Adrenal gland (tissue), 12 donors: Measurements from ENCODE around the gene C11orf87. TPM values are rescaled to one million over a fixed set of nuclear protein-coding genes. Genes with fewer than 3 reads are reported as not detected.

ENCODE experiments used
- DNase-seq, 7 donors: peaks; one replicate each; pipeline ENCODE4 v3.0.0-alpha.2; 2019 to 2020
- H3K27ac ChIP-seq, 5 donors: fragments of 200-600 bp; sonication (generic) in 4 of 5; 1 replicate in 3 of 5; 2 replicates in 2 of 5; pipeline versions ENCODE4 v1.5.1 to v1.8.0; 2016 to 2020; ENCODE audit warnings: mild to moderate bottlenecking in 1 of 5
- H3K27me3 ChIP-seq: fragments of 200-600 bp; 2 replicates; pipeline ENCODE4 v1.8.0; 2021
- H3K36me3 ChIP-seq, 2 donors: fragments of 200-600 bp; replicated peaks in 1 of 2; 1 replicate in 1 of 2; 2 replicates in 1 of 2; pipeline versions ENCODE4 v1.5.1 to v1.8.0; 2018 to 2022
- H3K4me1 ChIP-seq, 2 donors: fragments of 200-600 bp; replicated peaks in 1 of 2; 1 replicate in 1 of 2; 2 replicates in 1 of 2; pipeline versions ENCODE4 v1.5.1 to v1.8.0; 2018 to 2021
- H3K4me3 ChIP-seq, 4 donors: fragments of 200-600 bp; sonication (generic) in 3 of 4; one replicate each; pipeline ENCODE4 v1.5.1; 2016 to 2018
- H3K9me3 ChIP-seq, 3 donors: fragments of 200-600 bp; sonication (generic) in 1 of 3; replicated peaks in 1 of 3; 1 replicate in 2 of 3; 2 replicates in 1 of 3; pipeline versions ENCODE4 v1.5.1 to v1.8.0; 2016 to 2021
- CTCF ChIP-seq, 6 experiments: fragments of 450-650 bp in 4 of 6; fragments of 200-600 bp in 2 of 6; sonication (generic) in 1 of 6; IDR thresholded peaks; 1 replicate in 5 of 6; 2 replicates in 1 of 6; pipeline versions ENCODE4 v1.5.1 to v1.8.0; 2016 to 2021; ENCODE audit warnings: antibody characterized with exemption in 6 of 6, mild to moderate bottlenecking in 2 of 6, moderate library complexity in 1 of 6
- POLR2A ChIP-seq, 2 donors: fragments of 450-650 bp; IDR thresholded peaks; one replicate each; pipeline ENCODE4 v1.6.1; 2017; ENCODE audit warnings: antibody characterized with exemption in 2 of 2, mild to moderate bottlenecking in 2 of 2, moderate library complexity in 1 of 2
- WGBS, 4 donors: extraction: QIAGEN DNeasy Blood & Tissue Kit in 2 of 4; methylation state at CpG; one replicate each; pipeline versions ENCODE4 v1.1.5 to v1.1.7; 2013 to 2017; 5-methylcytosine and 5-hydroxymethylcytosine counted together
- intact Hi-C, 2 donors: fragments of 100-400 bp; cut with DNase I; formaldehyde crosslinking; loops; one replicate each; pipeline versions ENCODE4 v1.14.1 to v1.15.0; 2022 to 2023
- polyA plus RNA-seq, 3 donors: library from polyadenylated mRNA; stranded (reverse); fragments of 200-250 nt in 2 of 3; fragments of 350-450 nt in 1 of 3; fragmentation: Illumina TruSeq in 1 of 3; extraction: RNeasy Lipid Tissue Mini Kit (QIAGEN cat#74804) in 1 of 3; gene quantifications; one replicate each; pipeline ENCODE4 v1.2.3, GENCODE V29; 2013 to 2014
- total RNA-seq, 9 donors: library from RNA; depleted of rRNA in 4 of 9; stranded (reverse); fragments of >200 nt in 4 of 9; fragments of 120-200 nt in 1 of 9; fragmentation: NEBNext Ultra II Directional in 1 of 9; extraction: Animal tissue kit (Norgen Biotek cat#: 25700) in 1 of 9; gene quantifications; one replicate each; pipeline versions ENCODE4 v1.1.0 to v1.2.4, GENCODE V29; 2013 to 2023
- donor health status: healthy with polysubstance abuse.
- donor health status: Bipolar disorder and iron deficiency.
- donor health status: DM: yes; HTN: yes; CAD: no.
- donor health status: DM: no; HTN: no; CAD: no.
- donor health status: DM: no; HTN: no; CAD: no.
- donor health status: DM: yes; HTN: yes; CAD: no.

C11orf87 gene
- total and polyA plus RNA-seq, 12 donors: 0.07 to 0.37 (median 0.16) TPM; not detected in 3

DNA sequence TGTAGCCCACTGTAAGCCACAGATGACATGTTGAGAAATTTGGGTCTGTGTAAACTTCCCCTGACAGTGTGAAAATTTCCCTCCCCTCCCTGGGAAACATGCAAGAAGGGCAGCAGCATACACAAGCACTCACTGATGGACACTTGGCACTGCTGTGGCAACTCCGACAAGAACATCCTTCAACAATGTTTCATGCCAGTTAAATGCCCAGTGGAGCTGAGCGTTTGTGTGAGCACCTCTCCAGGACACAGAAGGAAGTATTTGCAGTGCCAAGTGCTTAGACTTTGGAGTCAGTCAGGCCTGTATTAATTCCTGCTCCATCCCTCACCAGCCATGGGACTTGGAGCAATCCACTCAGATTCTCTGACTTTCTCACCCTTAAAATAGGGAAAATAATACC is 17.7 kb downstream of the C11orf87 start:
- Histone ChIP-seq H3K27me3 (no peaks in the 10 kb centered on the region), H3K4me3 (no peak overlapping the region), H3K36me3 (no peaks in the 10 kb centered on the region), H3K27ac (no peak overlapping the region), H3K4me1 (no peaks in the 10 kb centered on the region), H3K9me3 (no peaks in the 10 kb centered on the region)
- no peak for DNase-seq
- WGBS, 4 donors: 67 to 83% (median 74%) methylated on average over 2 of the region's 2 CpGs
- intact Hi-C loops: no loop called here
- TF ChIP-seq POLR2A (IDR thresholded peaks at IDR 0.05): no peak
- TF ChIP-seq CTCF (IDR thresholded peaks at IDR 0.05): no peak

- H3K4me1 ChIP-seq: no peaks in the 10 kb centered on the region
- no peak for DNase-seq
- H3K36me3 ChIP-seq: no peaks in the 10 kb centered on the region
- no peak overlapping the region for H3K4me3 ChIP-seq
- intact Hi-C loops: no loop called here
- H3K9me3 ChIP-seq: no peaks in the 10 kb centered on the region
- no peaks in the 10 kb centered on the region for H3K27me3 ChIP-seq
- H3K27ac ChIP-seq: no peak overlapping the region
- 43 to 68% (median 62%) methylated on average over 1 of the region's 1 CpG for WGBS, 4 donors
- TF ChIP-seq POLR2A (IDR thresholded peaks at IDR 0.05) (no peak), CTCF (IDR thresholded peaks at IDR 0.05) (no peak)
Measured at GRCh38 chr11:109443052-109443451, 21.1 kb downstream of the C11orf87 start.

DNA sequence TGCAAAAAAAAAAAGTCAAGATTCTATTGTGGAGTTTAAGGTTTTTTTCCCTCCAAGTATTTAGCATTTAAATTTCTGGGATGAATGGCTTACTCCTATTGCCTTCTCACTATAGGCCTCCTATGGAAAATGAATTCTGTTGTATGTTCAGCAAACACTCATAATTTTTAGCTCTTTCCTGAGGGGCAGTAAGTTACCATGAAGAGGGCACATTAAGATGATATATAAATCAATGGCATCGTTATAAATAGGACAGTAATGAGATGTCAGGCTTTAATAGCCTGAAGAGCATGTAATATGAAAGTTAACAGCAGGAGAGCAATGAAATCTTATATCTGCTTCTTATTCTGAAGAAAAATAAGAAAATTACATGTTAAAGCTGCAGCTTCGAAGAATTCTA is 32.9 kb downstream of the C11orf87 start:
- Histone ChIP-seq H3K9me3 (no peaks in the 10 kb centered on the region), H3K36me3 (no peaks in the 10 kb centered on the region), H3K27ac (no peak overlapping the region), H3K4me3 (no peak overlapping the region), H3K27me3 (no peaks in the 10 kb centered on the region), H3K4me1 (no peaks in the 10 kb centered on the region)
- TF ChIP-seq CTCF (IDR thresholded peaks at IDR 0.05) (no peak), POLR2A (IDR thresholded peaks at IDR 0.05) (no peak)
- DNase-seq: no peak
- intact Hi-C loops: no loop called here
- 54 to 66% (median 58%) methylated on average over 2 of the region's 2 CpGs for WGBS, 4 donors
